DMS114 treated with DMSO at 0.1 percent for 48 hours (cell line): ENCODE measurements around the gene KCNJ6.

Experiments
- DNase-seq: peaks from one replicate; lab custom pipeline; 2025; ENCODE audit not compliant: unreplicated experiment; lab: John Stamatoyannopoulos, UW

Gene KCNJ6

GRCh38 chr21:37827913-37828312 is 88.3 kb downstream of the KCNJ6 start:
- DNase-seq, result no peak

- no peak for DNase-seq
Measured at GRCh38 chr21:37821786-37822450, 94.3 kb downstream of the KCNJ6 start.

GRCh38 chr21:37821092-37821491 is 95.2 kb downstream of the KCNJ6 start:
- DNase-seq, result no peak

GRCh38 chr21:37819372-37819771 is 96.9 kb downstream of the KCNJ6 start:
- no peak for DNase-seq

GRCh38 chr21:37817242-37817641 is 99.0 kb downstream of the KCNJ6 start:
- DNase-seq, result no peak

GRCh38 chr21:37815893-37816292 is 100.4 kb downstream of the KCNJ6 start:
- no peak for DNase-seq

- DNase-seq, result no peak
Measured at GRCh38 chr21:37811711-37812110, 104.5 kb downstream of the KCNJ6 start.

- no peak for DNase-seq
Measured at GRCh38 chr21:37808261-37808660, 108.0 kb downstream of the KCNJ6 start.

- no peak for DNase-seq
Measured at GRCh38 chr21:37805266-37805665, 111.0 kb downstream of the KCNJ6 start.

GRCh38 chr21:37804001-37804400 is 112.3 kb downstream of the KCNJ6 start:
- no peak for DNase-seq

GRCh38 chr21:37803101-37803651 is 113.1 kb downstream of the KCNJ6 start:
- no peak for DNase-seq

GRCh38 chr21:37800456-37801061 is 115.7 kb downstream of the KCNJ6 start:
- no peak for DNase-seq

GRCh38 chr21:37800057-37800455 is 116.2 kb downstream of the KCNJ6 start:
- DNase-seq, result no peak

- no peak for DNase-seq
Measured at GRCh38 chr21:37799211-37800056, 116.8 kb downstream of the KCNJ6 start.

GRCh38 chr21:37797403-37797802 is 118.9 kb downstream of the KCNJ6 start:
- DNase-seq, result no peak

GRCh38 chr21:37796011-37796410 is 120.2 kb downstream of the KCNJ6 start:
- DNase-seq, result no peak

GRCh38 chr21:37793660-37794059 is 122.6 kb downstream of the KCNJ6 start:
- DNase-seq, result no peak

- DNase-seq, result no peak
Measured at GRCh38 chr21:37792046-37792445, 124.2 kb downstream of the KCNJ6 start.

GRCh38 chr21:37790905-37791304 is 125.4 kb downstream of the KCNJ6 start:
- DNase-seq, result no peak

- no peak for DNase-seq
Measured at GRCh38 chr21:37788503-37788902, 127.8 kb downstream of the KCNJ6 start.

- no peak for DNase-seq
Measured at GRCh38 chr21:37787456-37787855, 128.8 kb downstream of the KCNJ6 start.
